Thyroid gland (tissue), 4 donors: ENCODE results near the gene MAP1B. TPM values are rescaled to one million over a fixed set of nuclear protein-coding genes. Genes with fewer than 3 reads are reported as not detected.
A peak's percentile ranks its signal among the peaks of the same experiment; 100 is the strongest.

Experiments used
- DNase-seq, 2 donors: peaks; one replicate each; pipeline ENCODE4 v3.0.0-alpha.2; 2019
- H3K27ac ChIP-seq, 3 donors: fragments of 200-600 bp; sonication (generic); 1 replicate in 2 of 3; 2 replicates in 1 of 3; pipeline ENCODE4 v1.5.1; 2016 to 2019; ENCODE audit warnings: mild to moderate bottlenecking in 1 of 3, moderate library complexity in 1 of 3
- H3K27me3 ChIP-seq: fragments of 200-600 bp; sonication (generic); one replicate; pipeline ENCODE4 v1.5.1; 2019
- H3K36me3 ChIP-seq, 2 donors: fragments of 200-600 bp; sonication (generic); one replicate each; pipeline ENCODE4 v1.5.1; 2016 to 2019
- H3K4me1 ChIP-seq, 2 donors: fragments of 200-600 bp; sonication (generic); one replicate each; pipeline ENCODE4 v1.5.1; 2017 to 2019
- H3K4me3 ChIP-seq, 3 donors: fragments of 200-600 bp; sonication (generic); replicated peaks in 1 of 3; 1 replicate in 2 of 3; 2 replicates in 1 of 3; pipeline ENCODE4 v1.5.1; 2016; ENCODE audit warnings: mild to moderate bottlenecking in 1 of 3
- H3K9me3 ChIP-seq: fragments of 200-600 bp; sonication (generic); one replicate; pipeline ENCODE4 v1.5.1; 2017
- POLR2A ChIP-seq, 2 donors: fragments of 450-650 bp; IDR thresholded peaks; one replicate each; pipeline ENCODE4 v1.6.1; 2017; ENCODE audit warnings: antibody characterized with exemption in 2 of 2, mild to moderate bottlenecking in 2 of 2, moderate library complexity in 1 of 2
- WGBS, 2 donors: methylation state at CpG; one replicate each; pipeline ENCODE4 v1.1.5; 2017; 5-methylcytosine and 5-hydroxymethylcytosine counted together
- intact Hi-C: fragments of 100-400 bp; cut with DNase I; formaldehyde crosslinking; loops from one replicate; pipeline ENCODE4 v1.15.1; 2023
- total RNA-seq, 4 donors: library from RNA; depleted of rRNA; stranded (reverse); fragments of >200 nt; gene quantifications; one replicate each; pipeline ENCODE4 v1.2.3, GENCODE V29; 2016
- TF ChIP-seq, protein P1 (sequence below), 6 experiments: fragments of 200-600 bp in 3 of 6; fragments of 450-650 bp in 3 of 6; sonication (generic) in 3 of 6; IDR thresholded peaks; one replicate each; pipeline ENCODE4 v1.5.1; 2016 to 2019; ENCODE audit warnings: antibody characterized with exemption in 6 of 6, mild to moderate bottlenecking in 2 of 6, inconsistent platforms in 1 of 6, moderate library complexity in 1 of 6

MAP1B gene
- total RNA-seq, 4 donors from 2014 or later = 40.3 to 94.9 (median 56.3) TPM

DNA sequence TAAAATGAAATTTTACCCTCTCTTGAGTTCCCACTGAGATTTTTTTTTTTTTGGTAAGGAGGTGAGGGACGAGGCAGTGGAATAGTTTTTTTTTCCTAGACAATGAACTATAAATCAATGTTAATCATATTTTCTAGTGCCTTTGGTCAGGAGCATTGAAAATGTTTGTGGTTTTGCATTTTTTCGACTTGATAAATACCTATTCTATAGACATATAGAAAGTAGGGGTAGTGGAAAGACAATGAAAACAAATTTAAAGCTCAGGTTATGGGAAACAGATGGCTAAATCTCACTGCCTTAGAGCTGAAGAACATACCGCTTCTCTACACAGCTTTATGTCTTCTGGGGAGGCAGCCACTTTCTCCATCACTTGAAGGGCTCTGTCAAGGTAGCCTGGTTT is 118.5 kb downstream of the MAP1B start:
- H3K36me3 ChIP-seq = peaks cover 10 to 13% of the 10 kb centered on the region in 2 donors
- no peak overlapping the region for H3K4me3 ChIP-seq
- H3K4me1 ChIP-seq = no peaks in the 10 kb centered on the region
- 93 to 95% methylated on average over 3 of the region's 3 CpGs for WGBS, 2 donors
- no peak for TF ChIP-seq POLR2A (IDR thresholded peaks at IDR 0.05)
- TF ChIP-seq, protein P1, sequence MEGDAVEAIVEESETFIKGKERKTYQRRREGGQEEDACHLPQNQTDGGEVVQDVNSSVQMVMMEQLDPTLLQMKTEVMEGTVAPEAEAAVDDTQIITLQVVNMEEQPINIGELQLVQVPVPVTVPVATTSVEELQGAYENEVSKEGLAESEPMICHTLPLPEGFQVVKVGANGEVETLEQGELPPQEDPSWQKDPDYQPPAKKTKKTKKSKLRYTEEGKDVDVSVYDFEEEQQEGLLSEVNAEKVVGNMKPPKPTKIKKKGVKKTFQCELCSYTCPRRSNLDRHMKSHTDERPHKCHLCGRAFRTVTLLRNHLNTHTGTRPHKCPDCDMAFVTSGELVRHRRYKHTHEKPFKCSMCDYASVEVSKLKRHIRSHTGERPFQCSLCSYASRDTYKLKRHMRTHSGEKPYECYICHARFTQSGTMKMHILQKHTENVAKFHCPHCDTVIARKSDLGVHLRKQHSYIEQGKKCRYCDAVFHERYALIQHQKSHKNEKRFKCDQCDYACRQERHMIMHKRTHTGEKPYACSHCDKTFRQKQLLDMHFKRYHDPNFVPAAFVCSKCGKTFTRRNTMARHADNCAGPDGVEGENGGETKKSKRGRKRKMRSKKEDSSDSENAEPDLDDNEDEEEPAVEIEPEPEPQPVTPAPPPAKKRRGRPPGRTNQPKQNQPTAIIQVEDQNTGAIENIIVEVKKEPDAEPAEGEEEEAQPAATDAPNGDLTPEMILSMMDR (IDR thresholded peaks at IDR 0.05) = no peak
- no peaks in the 10 kb centered on the region for H3K9me3 ChIP-seq
- H3K27ac ChIP-seq = no peak overlapping the region
- intact Hi-C loops = no loop called here
- no peak for DNase-seq
- H3K27me3 ChIP-seq = no peaks in the 10 kb centered on the region

DNA sequence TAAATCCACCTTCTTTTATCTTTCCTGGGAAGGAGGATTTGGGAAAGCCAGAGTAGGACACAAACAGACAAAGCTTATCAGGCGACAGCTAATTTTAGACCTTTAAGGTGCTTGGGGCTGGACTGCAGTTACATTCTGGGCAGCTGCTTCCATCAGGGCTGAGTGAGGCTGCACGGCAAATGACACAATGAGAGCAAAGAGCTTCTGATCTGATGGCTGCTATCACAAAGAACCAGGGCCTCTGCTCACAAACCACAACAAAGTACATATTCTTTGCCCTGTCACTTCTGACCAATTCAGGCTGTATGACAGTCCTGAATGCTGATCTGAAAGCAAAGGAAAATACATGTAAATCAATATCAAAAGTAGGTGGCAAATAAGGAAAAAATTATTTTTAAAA is 119.7 kb downstream of the MAP1B start:
- intact Hi-C loops = no loop called here
- Histone ChIP-seq H3K36me3 (peaks cover 8 to 10% of the 10 kb centered on the region in 2 donors), H3K27me3 (no peaks in the 10 kb centered on the region), H3K4me3 (no peak overlapping the region), H3K27ac (no peak overlapping the region), H3K9me3 (no peaks in the 10 kb centered on the region), H3K4me1 (peaks cover 0 to 3% of the 10 kb centered on the region in 2 donors)
- 85 to 97% methylated on average over 2 of the region's 2 CpGs for WGBS, 2 donors
- TF ChIP-seq, protein P1 (IDR thresholded peaks at IDR 0.05) = no peak
- no peak for TF ChIP-seq POLR2A (IDR thresholded peaks at IDR 0.05)
- no peak for DNase-seq

DNA sequence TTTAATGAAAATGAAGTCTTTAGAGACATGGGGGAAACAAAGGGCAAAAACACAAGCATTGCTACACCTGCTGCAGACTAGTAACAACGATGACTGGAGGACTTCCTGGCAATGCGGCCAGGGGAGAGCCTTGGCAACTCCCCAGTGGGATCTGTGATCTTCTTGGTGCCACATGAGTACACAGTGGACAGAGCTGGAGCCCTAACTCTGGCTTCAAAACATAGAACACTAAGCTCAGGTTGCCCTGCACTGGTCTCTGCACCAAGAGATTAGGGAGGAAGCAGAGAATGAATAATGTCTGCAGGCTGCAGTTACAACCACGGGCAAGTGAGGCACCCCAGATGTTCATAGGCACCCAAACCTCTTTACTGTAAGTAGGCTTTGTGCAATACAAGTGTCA is 121.7 kb downstream of the MAP1B start:
- intact Hi-C loops = no loop called here
- peak; percentile 64 to 69 for DNase-seq
- H3K27ac ChIP-seq = no peak overlapping the region
- no peaks in the 10 kb centered on the region for H3K9me3 ChIP-seq
- H3K4me3 ChIP-seq = no peak overlapping the region
- TF ChIP-seq, protein P1 (IDR thresholded peaks at IDR 0.05) = no peak
- TF ChIP-seq POLR2A (IDR thresholded peaks at IDR 0.05) = no peak
- WGBS, 2 donors = 35 to 40% methylated on average over 3 of the region's 3 CpGs
- H3K4me1 ChIP-seq = peaks cover 0 to 6% of the 10 kb centered on the region in 2 donors
- peaks cover 0 to 5% of the 10 kb centered on the region in 2 donors for H3K36me3 ChIP-seq
- H3K27me3 ChIP-seq = no peaks in the 10 kb centered on the region

DNA sequence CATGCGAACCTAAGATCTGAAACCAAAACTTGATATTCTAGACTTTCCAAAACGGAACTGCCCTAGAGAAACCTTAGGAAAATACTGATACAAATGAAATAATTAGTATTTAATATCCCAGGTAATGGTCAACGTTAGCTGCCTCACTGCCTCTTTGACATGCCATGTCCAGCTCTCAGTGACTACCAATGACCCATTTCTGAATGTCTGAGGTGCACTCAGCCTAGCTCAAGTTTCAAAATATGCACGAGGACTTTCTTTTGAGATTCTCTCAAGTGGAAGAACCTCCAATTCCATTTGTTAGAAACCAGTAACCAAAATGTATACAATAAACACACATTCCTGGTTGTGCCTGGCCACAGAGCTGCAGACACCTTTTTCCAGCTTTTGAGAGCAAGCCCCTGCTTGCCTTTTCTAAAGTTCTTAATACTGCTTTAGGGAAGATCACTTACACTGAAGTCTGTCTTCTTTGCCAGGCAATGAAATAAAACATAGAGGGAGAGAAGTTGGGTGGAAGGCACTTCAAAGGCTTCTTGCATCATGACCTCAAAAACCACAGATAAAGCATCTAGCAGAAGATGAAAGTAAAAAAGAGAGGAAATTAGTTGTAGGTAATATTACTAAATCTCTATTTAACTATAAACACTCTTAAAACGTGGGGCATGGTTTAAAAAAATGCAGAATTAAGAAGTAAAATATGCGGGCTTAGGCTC is 124.9 kb downstream of the MAP1B start:
- Histone ChIP-seq H3K36me3 (no peaks in the 10 kb centered on the region), H3K27ac (peak overlapping the region in 2 of 3 donors; percentile 3 to 14), H3K9me3 (no peaks in the 10 kb centered on the region), H3K4me1 (peaks cover 6 to 10% of the 10 kb centered on the region in 2 donors), H3K27me3 (no peaks in the 10 kb centered on the region), H3K4me3 (no peak overlapping the region)
- peak; percentile 16 to 27 for DNase-seq
- WGBS, 2 donors = 66 to 69% methylated on average over 6 of the region's 6 CpGs
- intact Hi-C loops = no loop called here
- no peak for TF ChIP-seq POLR2A (IDR thresholded peaks at IDR 0.05)
- TF ChIP-seq, protein P1 (IDR thresholded peaks at IDR 0.05) = no peak

DNA sequence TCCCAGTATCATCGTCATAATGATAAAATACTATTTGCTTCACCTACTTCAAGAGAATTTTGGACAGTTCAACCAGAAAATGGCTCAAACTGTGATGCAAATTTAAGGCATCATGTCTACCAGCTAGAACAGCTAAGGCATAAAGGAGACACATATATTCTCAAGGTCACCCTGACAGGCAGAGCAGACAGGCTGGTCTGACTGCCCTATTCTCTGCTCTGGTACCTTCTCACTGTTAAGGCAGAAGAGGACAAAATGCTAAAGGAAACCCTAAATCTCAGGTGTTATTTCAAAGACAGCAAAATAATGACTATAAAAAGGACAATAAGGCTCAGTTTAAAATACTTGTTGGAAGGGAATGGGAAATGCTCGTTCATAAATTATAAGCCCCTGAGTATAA is 125.6 kb downstream of the MAP1B start:
- no peaks in the 10 kb centered on the region for H3K27me3 ChIP-seq
- H3K4me3 ChIP-seq = no peak overlapping the region
- TF ChIP-seq, protein P1 (IDR thresholded peaks at IDR 0.05) = no peak
- TF ChIP-seq POLR2A (IDR thresholded peaks at IDR 0.05) = no peak
- intact Hi-C loops = no loop called here
- peaks cover 6 to 10% of the 10 kb centered on the region in 2 donors for H3K4me1 ChIP-seq
- H3K27ac ChIP-seq = peak overlapping the region in 1 of 3 donors; percentile 3
- H3K36me3 ChIP-seq = no peaks in the 10 kb centered on the region
- no peak for DNase-seq
- 83 to 84% methylated on average over 2 of the region's 2 CpGs for WGBS, 2 donors
- no peaks in the 10 kb centered on the region for H3K9me3 ChIP-seq
